ENCODE measurements around the gene GABRP.
"Not testable (repeated sequence)": the region's sequence is repeated elsewhere in the genome, so short reads cannot be mapped to it uniquely, and the experiment has no call there.

GABRP gene

GRCh38 chr5:170795154-170795553 lies 11.6 kb downstream of the GABRP start:
- DNase-seq: no peak

GRCh38 chr5:170805666-170806065 lies 22.1 kb downstream of the GABRP start:
- DNase-seq: no peak

GRCh38 chr5:170809551-170809950 lies 26.0 kb downstream of the GABRP start:
- peak; percentile 41 for DNase-seq

- no peak for DNase-seq
Measured at GRCh38 chr5:170811719-170812118, 28.2 kb downstream of the GABRP start.

GRCh38 chr5:170813231-170813630 lies 29.7 kb downstream of the GABRP start:
- DNase-seq: no peak

- no peak for DNase-seq
Measured at GRCh38 chr5:170817195-170817594, 33.7 kb downstream of the GABRP start.

GRCh38 chr5:170818232-170818631 lies 34.7 kb downstream of the GABRP start:
- DNase-seq: no peak

GRCh38 chr5:170819824-170820223 lies 36.3 kb downstream of the GABRP start:
- DNase-seq: no peak

- no peak for DNase-seq
Measured at GRCh38 chr5:170821257-170821800, 37.8 kb downstream of the GABRP start.

- no peak for DNase-seq
Measured at GRCh38 chr5:170826117-170826516, 42.6 kb downstream of the GABRP start.

GRCh38 chr5:170832241-170832640 lies 48.7 kb downstream of the GABRP start:
- DNase-seq: no peak

GRCh38 chr5:170833981-170834380 lies 50.5 kb downstream of the GABRP start:
- DNase-seq: not testable (repeated sequence)

- no peak for DNase-seq
Measured at GRCh38 chr5:170836226-170836625, 52.7 kb downstream of the GABRP start.

- no peak for DNase-seq
Measured at GRCh38 chr5:170843870-170844269, 60.3 kb downstream of the GABRP start.

- DNase-seq: no peak
Measured at GRCh38 chr5:170844651-170845050, 61.1 kb downstream of the GABRP start.

- DNase-seq: no peak
Measured at GRCh38 chr5:170846416-170846815, 62.9 kb downstream of the GABRP start.

GRCh38 chr5:170846846-170847245 lies 63.3 kb downstream of the GABRP start:
- DNase-seq: no peak

- no peak for DNase-seq
Measured at GRCh38 chr5:170848033-170848432, 64.5 kb downstream of the GABRP start.

- peak; percentile 7 for DNase-seq
Measured at GRCh38 chr5:170849374-170849773, 65.8 kb downstream of the GABRP start.

- DNase-seq: no peak
Measured at GRCh38 chr5:170854566-170854965, 71.0 kb downstream of the GABRP start.

GRCh38 chr5:170857066-170857465 lies 73.5 kb downstream of the GABRP start:
- DNase-seq: no peak

- DNase-seq: no peak
Measured at GRCh38 chr5:170860415-170860814, 76.9 kb downstream of the GABRP start.

GRCh38 chr5:170860818-170861666 lies 77.5 kb downstream of the GABRP start:
- DNase-seq: peak; percentile 15

GRCh38 chr5:170861667-170861916 lies 78.1 kb downstream of the GABRP start:
- no peak for DNase-seq

Data from hematopoietic multipotent progenitor cell treated with erythropoietin and hydrocortisone succinate and interleukin-3 and kit ligand, for 6 days (in vitro differentiated cells).